GM19455 (cell line): ENCODE data around the gene CPNE4.

ENCODE experiments used
- ATAC-seq: cut with Tn5 transposase; IDR thresholded peaks from one replicate; pipeline ENCODE4 v1.9.1; 2021; ENCODE audit not compliant: unreplicated experiment

CPNE4 gene

DNA sequence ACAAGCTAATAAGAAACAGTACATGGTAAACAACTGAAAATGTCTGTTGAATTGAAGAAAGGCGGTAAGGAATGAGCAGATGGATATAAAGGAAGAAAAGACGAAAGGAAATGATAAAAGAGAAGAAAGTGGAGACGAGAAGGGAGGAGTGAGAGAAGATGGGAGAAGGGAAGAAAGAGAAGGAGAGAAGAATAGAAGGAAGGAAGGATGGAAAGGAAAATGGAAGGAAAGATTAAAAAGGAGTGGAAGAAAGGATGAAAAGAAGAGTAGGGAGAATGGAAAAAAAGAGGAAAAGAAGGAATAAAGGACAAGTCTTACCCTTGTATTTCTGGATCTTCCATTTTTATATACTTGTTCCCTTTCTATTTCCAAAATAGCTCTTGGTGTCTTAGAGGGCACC, 17.7 kb downstream of the CPNE4 start:
- no peak for ATAC-seq

DNA sequence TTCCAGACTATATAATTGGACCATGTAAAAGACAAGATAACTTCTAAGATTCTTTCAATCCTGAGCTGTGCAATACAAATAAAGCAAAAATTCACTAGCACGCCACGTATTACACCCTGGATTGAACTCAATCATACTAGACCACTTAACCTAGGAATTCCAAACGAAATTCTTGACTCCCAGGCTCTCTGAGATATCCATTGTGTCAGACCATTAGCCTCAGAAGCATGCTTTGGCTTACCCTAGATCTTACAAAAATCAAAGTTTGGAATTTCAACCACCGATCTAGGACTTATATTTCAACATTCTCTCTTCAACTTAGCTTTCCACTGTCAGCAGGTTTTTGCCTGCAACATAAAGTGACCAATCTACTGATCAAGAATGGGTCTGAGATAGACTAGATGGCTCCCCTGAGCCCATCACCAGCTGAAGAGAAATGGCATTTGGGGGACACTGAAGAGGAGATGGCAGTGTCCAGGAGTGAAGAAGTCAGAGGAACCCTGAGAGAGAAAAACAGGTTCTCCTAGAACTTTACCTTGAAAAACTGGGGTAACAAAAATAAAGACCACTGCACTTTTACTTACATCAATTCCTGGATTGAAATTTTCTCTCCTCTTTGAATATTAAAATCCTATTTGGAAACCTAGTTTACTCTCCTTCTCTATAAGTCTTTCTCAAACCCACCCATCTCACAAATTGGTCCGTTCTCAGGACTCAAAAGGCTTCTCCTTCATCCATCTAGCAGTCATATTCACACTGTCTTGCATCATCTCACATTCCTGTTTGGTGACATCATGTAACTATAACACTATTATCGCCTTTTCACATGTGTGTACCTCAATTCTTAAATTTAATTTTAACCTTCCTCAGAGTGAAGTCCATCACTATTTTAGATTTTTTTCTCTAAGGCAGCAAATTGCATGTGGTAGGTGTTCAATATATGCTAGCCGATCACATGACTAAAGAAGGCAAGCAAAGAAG, 18.5 kb downstream of the CPNE4 start:
- no peak for ATAC-seq

GRCh38 chr3:132014105-132014504, 20.7 kb downstream of the CPNE4 start:
- no peak for ATAC-seq

- no peak for ATAC-seq
These were observed 25.6 kb downstream of the CPNE4 start for GRCh38 chr3:132009241-132009640.

- no peak for ATAC-seq
These were observed 26.0 kb downstream of the CPNE4 start for GRCh38 chr3:132008837-132009236.

DNA sequence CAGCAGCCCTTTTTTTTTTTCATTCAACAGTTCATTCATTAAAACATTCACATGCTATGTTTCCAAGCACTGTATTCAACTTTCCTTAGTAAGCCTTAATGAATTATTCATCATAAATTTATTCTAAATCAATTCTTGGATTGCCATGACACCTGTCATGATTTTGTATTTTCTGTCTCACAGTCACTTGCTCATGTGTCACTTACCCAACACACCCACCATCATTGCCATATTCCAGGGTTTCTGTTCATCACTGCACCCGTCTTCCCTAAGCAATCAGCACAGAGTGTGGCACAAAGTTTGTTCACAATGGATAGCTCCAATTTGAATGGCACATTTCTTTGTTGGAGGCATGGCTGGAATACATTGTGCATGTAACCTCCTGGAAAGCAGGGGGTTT, 27.2 kb downstream of the CPNE4 start:
- no peak for ATAC-seq

- no peak for ATAC-seq
These were observed 28.1 kb downstream of the CPNE4 start for GRCh38 chr3:132006605-132007204.

GRCh38 chr3:132004571-132004970, 30.2 kb downstream of the CPNE4 start:
- no peak for ATAC-seq

GRCh38 chr3:132003685-132004084, 31.1 kb downstream of the CPNE4 start:
- no peak for ATAC-seq

DNA sequence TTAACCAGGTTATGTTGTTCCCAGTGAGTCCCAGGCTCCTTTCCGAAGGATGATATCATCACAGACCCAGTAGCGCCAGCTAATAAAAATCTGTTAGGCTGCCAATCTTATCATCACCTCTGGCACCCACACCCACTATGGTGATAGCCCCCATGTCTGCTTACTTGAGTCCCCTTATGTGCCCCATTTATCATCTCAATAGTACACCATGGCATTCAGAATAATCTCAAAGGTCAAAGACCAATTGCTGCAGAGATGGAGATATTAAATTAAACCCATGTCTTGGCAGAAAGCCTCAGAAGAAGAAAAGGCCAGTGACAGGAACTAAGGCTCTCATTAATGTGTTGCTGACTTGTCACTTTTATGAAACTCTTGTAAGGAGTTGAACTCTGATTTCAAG, 32.8 kb downstream of the CPNE4 start:
- ATAC-seq, result no peak

DNA sequence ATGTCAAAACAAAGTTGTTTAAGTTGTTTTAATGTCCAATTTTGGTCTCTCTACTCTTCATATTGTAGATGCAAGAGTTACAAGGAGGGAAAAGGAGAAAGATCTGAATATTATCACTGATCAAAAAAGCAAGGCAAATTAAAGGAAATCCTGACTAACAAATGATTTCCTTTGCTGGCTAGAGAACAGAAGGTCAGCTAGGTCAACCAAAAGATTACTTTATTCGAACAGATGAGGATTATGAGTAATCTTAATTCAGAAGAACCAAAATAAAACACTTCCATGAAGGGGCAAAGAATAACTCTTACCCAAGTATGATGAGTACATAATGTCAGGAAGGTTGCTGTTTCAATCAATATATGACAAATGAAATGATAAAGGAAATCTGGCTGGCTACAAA, 33.8 kb downstream of the CPNE4 start:
- ATAC-seq, result no peak

DNA sequence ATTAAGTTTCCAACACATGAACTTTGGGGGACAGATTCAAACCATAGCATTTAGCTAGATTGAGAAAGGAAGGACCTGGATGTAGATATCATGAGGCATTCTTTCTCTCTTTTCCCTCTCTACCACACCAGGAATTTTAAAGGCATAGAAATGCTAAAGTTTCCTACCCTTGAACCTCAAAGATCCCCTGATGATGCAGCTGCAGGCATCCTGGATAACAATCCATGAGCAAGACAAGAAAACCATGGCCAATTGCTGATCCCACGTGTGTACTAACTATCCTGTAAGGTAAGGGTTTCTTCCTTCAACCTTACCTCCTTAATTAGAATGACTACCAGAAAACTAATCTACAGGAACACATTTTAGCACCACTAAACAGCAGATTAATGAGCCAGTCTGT, 36.8 kb downstream of the CPNE4 start:
- no peak for ATAC-seq

DNA sequence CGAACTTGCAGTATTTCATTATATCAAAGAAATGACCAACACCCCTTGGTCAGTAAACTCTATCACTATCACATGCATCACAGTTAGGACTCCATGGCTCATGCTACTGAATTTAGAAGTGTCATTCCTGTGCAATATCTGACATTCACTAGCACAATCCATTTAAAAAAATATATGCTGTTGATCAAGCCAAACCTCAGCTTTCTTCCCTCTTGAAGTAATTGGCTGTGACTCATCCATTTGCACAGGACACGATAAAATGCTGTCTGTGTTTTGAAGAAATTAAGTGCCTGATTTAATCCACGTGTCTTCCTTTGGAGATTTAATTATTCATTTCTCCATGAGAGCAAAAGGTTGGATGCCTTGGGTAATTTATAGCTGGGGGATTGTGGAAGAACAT, 38.9 kb downstream of the CPNE4 start:
- ATAC-seq, result no peak

DNA sequence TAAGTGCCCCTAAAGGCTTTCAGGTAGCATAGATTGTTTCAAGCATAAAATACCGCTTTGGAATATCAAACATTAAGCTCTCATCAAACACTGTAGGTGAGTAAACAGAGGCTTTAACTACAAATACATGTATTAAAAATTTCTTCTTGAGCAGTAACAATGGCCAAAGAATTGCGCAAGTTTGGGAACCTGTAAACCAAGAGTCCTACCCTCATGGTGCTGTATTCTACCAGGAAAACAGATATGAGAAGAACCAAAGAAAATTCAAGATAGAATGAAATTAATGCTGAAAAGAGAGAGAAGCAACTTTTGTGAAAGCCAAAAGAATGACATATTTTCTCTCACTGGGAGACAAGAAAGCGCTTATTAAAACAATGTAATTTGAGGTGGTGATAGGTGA, 45.5 kb downstream of the CPNE4 start:
- no peak for ATAC-seq

GRCh38 chr3:131988209-131988608, 46.6 kb downstream of the CPNE4 start:
- ATAC-seq, result no peak

DNA sequence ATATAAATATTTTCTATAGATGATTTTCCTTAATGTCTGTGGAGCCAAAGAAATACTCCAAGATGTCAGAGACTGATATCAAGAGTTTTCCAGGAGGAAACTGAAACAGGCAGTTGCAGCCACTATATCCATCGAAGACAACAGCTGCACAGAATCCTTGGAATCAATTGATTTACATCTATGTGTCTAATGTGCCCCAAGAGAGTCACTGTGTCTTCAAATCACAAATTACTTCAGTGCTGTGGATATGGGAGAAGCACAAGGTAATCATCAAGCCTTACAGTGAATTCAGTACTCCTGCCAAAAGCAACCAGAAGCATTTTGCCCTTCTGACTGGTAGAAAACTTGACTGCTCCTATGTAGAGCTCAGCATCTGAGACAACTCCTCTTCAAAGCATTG, 51.1 kb downstream of the CPNE4 start:
- ATAC-seq, result no peak

DNA sequence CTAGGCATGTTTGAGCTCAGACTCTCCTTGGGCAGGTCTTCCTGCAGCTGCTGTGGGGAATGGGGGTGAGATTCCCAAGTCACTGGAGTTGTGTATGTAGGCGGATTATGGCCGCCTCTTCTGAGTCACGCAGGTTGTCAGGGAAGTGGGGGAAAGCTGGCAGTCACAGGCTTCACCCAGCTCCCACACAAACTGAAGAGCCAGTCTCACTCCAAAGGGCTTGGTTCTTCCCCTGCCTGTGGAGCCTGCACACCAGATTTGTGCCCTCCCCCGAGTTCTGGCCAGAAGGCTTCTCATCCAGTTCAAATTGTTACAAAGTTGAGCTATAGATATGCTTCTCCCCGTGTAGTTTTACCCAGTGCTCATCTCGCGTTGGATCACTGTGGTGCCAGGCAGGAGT, 53.5 kb downstream of the CPNE4 start:
- no peak for ATAC-seq

- ATAC-seq, result no peak
These were observed 58.4 kb downstream of the CPNE4 start for GRCh38 chr3:131976448-131976847.

- no peak for ATAC-seq
These were observed 59.8 kb downstream of the CPNE4 start for GRCh38 chr3:131975047-131975446.

- no peak for ATAC-seq
These were observed 61.1 kb downstream of the CPNE4 start for GRCh38 chr3:131973731-131974130.

- no peak for ATAC-seq
These were observed 62.3 kb downstream of the CPNE4 start for GRCh38 chr3:131972550-131972949.

GRCh38 chr3:131972091-131972490, 62.7 kb downstream of the CPNE4 start:
- no peak for ATAC-seq
